ENCODE measurements around the gene SPZ1. TPM values are rescaled to one million over a fixed set of nuclear protein-coding genes. Genes with fewer than 3 reads are reported as not detected.

The SPZ1 gene
- total and polyA plus RNA-seq, 2 of the 8 experiments (the other 6 are each of a cell fraction or from before 2014, with no cell fraction given), result not detected

DNA sequence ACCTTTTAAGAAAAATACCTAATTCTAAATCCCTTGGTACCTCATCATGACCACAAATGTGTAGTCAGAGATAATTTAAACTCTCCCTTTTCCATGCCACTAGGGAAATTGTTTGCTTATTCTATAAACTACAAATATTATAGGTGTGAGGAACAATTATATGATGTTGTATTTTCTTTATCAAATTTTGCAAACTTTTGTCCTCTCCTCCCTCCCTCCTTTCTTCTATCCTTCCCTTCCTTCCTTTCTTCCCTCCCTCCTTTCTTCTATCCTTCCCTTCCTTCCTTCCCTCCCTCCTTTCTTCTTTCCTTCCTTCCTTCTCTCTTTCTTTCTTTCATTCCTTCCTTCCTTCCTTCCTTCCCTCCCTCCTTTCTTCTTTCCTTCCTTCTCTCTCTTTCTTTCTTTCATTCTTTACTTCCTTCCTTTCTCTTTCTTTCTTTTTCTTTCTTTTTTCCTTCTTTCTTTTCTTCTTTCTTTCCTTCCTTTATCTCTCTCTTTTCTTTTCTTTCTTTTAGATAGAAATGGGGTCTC lies 41.2 kb downstream of the SPZ1 start:
- no peaks in the 10 kb centered on the region for H3K79me2 ChIP-seq (ENCODE audit: control insufficient read depth in 1 of 2, insufficient read depth in 2 of 2, low read length in 2 of 2)
- H3K27ac ChIP-seq (ENCODE audit: low read depth, low read length), result no peak overlapping the region
- no peak overlapping the region for H4K5ac ChIP-seq (ENCODE audit: insufficient read length, low read depth, low read length)
- no peak overlapping the region for H2BK15ac ChIP-seq (ENCODE audit: low read length)
- no peak overlapping the region for H3K4ac ChIP-seq (replicated peaks; ENCODE audit: insufficient read length, low read depth, low read length)
- no peaks in the 10 kb centered on the region for H3K79me1 ChIP-seq (ENCODE audit: low read depth, low read length)
- CTCF ChIA-PET (ENCODE audit: partially characterized antibody), result no interaction called here
- H3K27me3 ChIP-seq (replicated peaks in 1 of 4; ENCODE audit: control insufficient read depth in 3 of 4, extremely low read depth in 1 of 4, insufficient read depth in 3 of 4, low read length in 3 of 4), result no peaks in the 10 kb centered on the region
- DNase-seq (ENCODE audit: low read depth in 1 of 2, low spot score in 2 of 2) (no peak), FAIRE-seq (no peak)
- no peak overlapping the region for H2AK5ac ChIP-seq (ENCODE audit: low read depth, low read length)
- H2BK20ac ChIP-seq (ENCODE audit: low read length), result no peak overlapping the region
- H3K4me1 ChIP-seq (replicated peaks in 1 of 4; ENCODE audit: control insufficient read depth in 3 of 4, insufficient read depth in 4 of 4, low read length in 3 of 4), result no peaks in the 10 kb centered on the region
- no peak overlapping the region for H4K91ac ChIP-seq (replicated peaks; ENCODE audit: insufficient read length, low read length)
- no peaks in the 10 kb centered on the region for H3K36me3 ChIP-seq (ENCODE audit: control insufficient read depth in 2 of 4, insufficient read depth in 4 of 4, low read length in 3 of 4)
- H4K20me1 ChIP-seq (replicated peaks in 1 of 2; ENCODE audit: control insufficient read depth in 1 of 2, insufficient read depth in 2 of 2, low read length in 2 of 2), result no peaks in the 10 kb centered on the region
- H3K18ac ChIP-seq (ENCODE audit: extremely low read depth, low read length), result no peak overlapping the region
- no peak overlapping the region for H3K4me2 ChIP-seq (ENCODE audit: insufficient read depth in 1 of 2, low read depth in 2 of 2, low read length in 2 of 2)
- H3K23ac ChIP-seq (ENCODE audit: insufficient read length), result no peak overlapping the region
- H4K8ac ChIP-seq (ENCODE audit: extremely low read depth, insufficient read depth, low read length), result no peak overlapping the region
- no peak overlapping the region for H3K9ac ChIP-seq (replicated peaks in 1 of 4; ENCODE audit: extremely low read depth in 1 of 4, low read depth in 3 of 4, low read length in 3 of 4)
- H2BK5ac ChIP-seq (ENCODE audit: low read depth, low read length), result no peak overlapping the region
- no peak overlapping the region for H2AFZ ChIP-seq (ENCODE audit: low read length)
- H2BK12ac ChIP-seq (ENCODE audit: low read depth, low read length), result no peak overlapping the region
- H3K14ac ChIP-seq (ENCODE audit: insufficient read length), result no peak overlapping the region
- no peaks in the 10 kb centered on the region; the same call in 1 of the 2 replicates for H3K23me2 ChIP-seq (ENCODE audit: low read depth, low read length)
- POLR2A ChIA-PET (ENCODE audit: partially characterized antibody), result no interaction called here
- H3K4me3 ChIP-seq (ENCODE audit: extremely low read depth in 1 of 4, insufficient read depth in 2 of 4, low read depth in 3 of 4, low read length in 4 of 4), result no peak overlapping the region
- H3K9me3 ChIP-seq (ENCODE audit: insufficient read depth in 2 of 2, low read depth in 1 of 2, low read length in 1 of 2), result no peaks in the 10 kb centered on the region
- H3K56ac ChIP-seq (replicated peaks; ENCODE audit: insufficient read length, low read depth, low read length), result no peak overlapping the region
- no peak overlapping the region for H2BK120ac ChIP-seq (replicated peaks; ENCODE audit: low read depth, low read length)
- TF ChIP-seq CBX8 (IDR thresholded peaks at IDR 0.05; ENCODE audit: borderline replicate concordance, low read depth, low read length), result no peak
- no peak for TF ChIP-seq POLR2A (IDR thresholded peaks at IDR 0.05; ENCODE audit: control extremely low read depth in 1 of 2, low read depth in 2 of 2, low read length in 2 of 2)
- no peak for TF ChIP-seq KDM1A (IDR thresholded peaks at IDR 0.05; ENCODE audit: borderline replicate concordance, low read length)
- no peak for TF ChIP-seq SP1 (IDR thresholded peaks at IDR 0.05; ENCODE audit: low read depth, low read length)
- TF ChIP-seq HDAC2 (IDR thresholded peaks at IDR 0.05; ENCODE audit: borderline replicate concordance in 1 of 2, low read depth in 2 of 2, low read length in 2 of 2), result no peak
- TF ChIP-seq TEAD4 (IDR thresholded peaks at IDR 0.05; ENCODE audit: low read depth, low read length), result no peak
- TF ChIP-seq, protein P1, sequence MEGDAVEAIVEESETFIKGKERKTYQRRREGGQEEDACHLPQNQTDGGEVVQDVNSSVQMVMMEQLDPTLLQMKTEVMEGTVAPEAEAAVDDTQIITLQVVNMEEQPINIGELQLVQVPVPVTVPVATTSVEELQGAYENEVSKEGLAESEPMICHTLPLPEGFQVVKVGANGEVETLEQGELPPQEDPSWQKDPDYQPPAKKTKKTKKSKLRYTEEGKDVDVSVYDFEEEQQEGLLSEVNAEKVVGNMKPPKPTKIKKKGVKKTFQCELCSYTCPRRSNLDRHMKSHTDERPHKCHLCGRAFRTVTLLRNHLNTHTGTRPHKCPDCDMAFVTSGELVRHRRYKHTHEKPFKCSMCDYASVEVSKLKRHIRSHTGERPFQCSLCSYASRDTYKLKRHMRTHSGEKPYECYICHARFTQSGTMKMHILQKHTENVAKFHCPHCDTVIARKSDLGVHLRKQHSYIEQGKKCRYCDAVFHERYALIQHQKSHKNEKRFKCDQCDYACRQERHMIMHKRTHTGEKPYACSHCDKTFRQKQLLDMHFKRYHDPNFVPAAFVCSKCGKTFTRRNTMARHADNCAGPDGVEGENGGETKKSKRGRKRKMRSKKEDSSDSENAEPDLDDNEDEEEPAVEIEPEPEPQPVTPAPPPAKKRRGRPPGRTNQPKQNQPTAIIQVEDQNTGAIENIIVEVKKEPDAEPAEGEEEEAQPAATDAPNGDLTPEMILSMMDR (IDR thresholded peaks at IDR 0.05; ENCODE audit: control extremely low read depth in 1 of 3, insufficient read depth in 1 of 3, low read depth in 1 of 3, low read length in 3 of 3), result no peak
- no peak for TF ChIP-seq ASH2L (IDR thresholded peaks at IDR 0.05; ENCODE audit: low read length)
- TF ChIP-seq RBBP5 (IDR thresholded peaks at IDR 0.05; ENCODE audit: borderline replicate concordance, low read depth, low read length), result no peak
- TF ChIP-seq CHD2 (IDR thresholded peaks at IDR 0.05; ENCODE audit: low read length), result no peak
- TF ChIP-seq KDM4A (IDR thresholded peaks at IDR 0.05; ENCODE audit: low read depth, low read length, severe bottlenecking), result no peak
